Measurements from ENCODE around the gene EPS15.

- TF ChIP-seq CTCF (IDR thresholded peaks at IDR 0.05) (no peak), POLR2AphosphoS5 (IDR thresholded peaks at IDR 0.05; ENCODE audit: low read depth, low read length) (no peak), EP300 (IDR thresholded peaks at IDR 0.05; ENCODE audit: borderline replicate concordance in 1 of 2, low read depth in 1 of 2, low read length in 1 of 2) (no peak), EZH2phosphoT487 (IDR thresholded peaks at IDR 0.05; ENCODE audit: borderline replicate concordance, low read depth) (no peak), SIN3A (IDR thresholded peaks at IDR 0.05; ENCODE audit: borderline replicate concordance, low read depth, low read length) (no peak)
These were observed 171.5 kb downstream of the EPS15 start for GRCh38 chr1:51347398-51348146.

All from SK-N-SH (cell line).